Epithelial cell of esophagus (primary cell): Measurements from ENCODE around the gene CMTM5.

ENCODE experiments used
- DNase-seq: peaks from one replicate; pipeline ENCODE4 v3.0.0; 2010; ENCODE audit warnings: low read depth
- H3K4me3 ChIP-seq: 2 replicates; pipeline ENCODE4 v1.5.1; 2011; ENCODE audit warnings: mild to moderate bottlenecking, low read length, control low read depth
- CTCF ChIP-seq: IDR thresholded peaks from 2 replicates; pipeline ENCODE4 v1.5.1; 2011; ENCODE audit warnings: low read depth, mild to moderate bottlenecking, low read length, control low read depth, inconsistent platforms; ENCODE audit not compliant: insufficient read depth; ENCODE audit errors: missing control alignments

CMTM5 gene

GRCh38 chr14:23361763-23362162 lies 15.1 kb upstream of the CMTM5 start:
- no peak overlapping the region for H3K4me3 ChIP-seq
- DNase-seq: no peak
- TF ChIP-seq CTCF: no peak

GRCh38 chr14:23362200-23362599 lies 14.6 kb upstream of the CMTM5 start:
- DNase-seq: no peak

GRCh38 chr14:23364164-23365035 lies 12.4 kb upstream of the CMTM5 start:
- peak overlapping the region; percentile 66 for H3K4me3 ChIP-seq
- no peak for TF ChIP-seq CTCF
- peak; percentile 24 for DNase-seq

More at GRCh38 chr14:23362200-23362599, 14.6 kb upstream of the CMTM5 start:
- no peak for TF ChIP-seq CTCF
- no peak overlapping the region for H3K4me3 ChIP-seq

GRCh38 chr14:23365036-23365731 lies 11.7 kb upstream of the CMTM5 start, which contains the start of gene EFS:
Gene EFS (minus strand): TSS chr14:23365172. CDS start chr14:23365025, 147 bp downstream.
- DNase-seq: peak; percentile 75

GRCh38 chr14:23365732-23366425 lies 11.0 kb upstream of the CMTM5 start:
- TF ChIP-seq CTCF: no peak
- H3K4me3 ChIP-seq: peak overlapping the region; percentile 66
- DNase-seq: peak; percentile 73

More at GRCh38 chr14:23365036-23365731, 11.7 kb upstream of the CMTM5 start, which contains the start of gene EFS:
- no peak for TF ChIP-seq CTCF
- H3K4me3 ChIP-seq: peak within 1 kb of the TSS; percentile 66

GRCh38 chr14:23366426-23366921 lies 10.4 kb upstream of the CMTM5 start:
- peak; percentile 83 for DNase-seq
- no peak for TF ChIP-seq CTCF
- peak overlapping the region; percentile 66 for H3K4me3 ChIP-seq
